Chondrocyte (in vitro differentiated cells): ENCODE data around the gene TMEM163. TPM values are rescaled to one million over a fixed set of nuclear protein-coding genes. Genes with fewer than 3 reads are reported as not detected.

Experiments
- DNase-seq: peaks from one replicate; pipeline ENCODE4 v3.0.0; 2021; ENCODE audit warnings: mixed read lengths, low spot score
- H3K27ac Mint-ChIP-seq: one replicate; pipeline ENCODE4 v1.8.0; 2021; ENCODE audit warnings: mild to moderate bottlenecking, moderate library complexity, mixed read lengths; ENCODE audit not compliant: unreplicated experiment
- H3K27me3 Mint-ChIP-seq: 2 replicates; pipeline ENCODE4 v1.8.0; 2021; ENCODE audit warnings: low read depth, mixed read lengths
- H3K36me3 Mint-ChIP-seq: 2 replicates; pipeline ENCODE4 v1.8.0; 2021; ENCODE audit warnings: low read depth, mixed read lengths
- H3K4me1 Mint-ChIP-seq: 2 replicates; pipeline ENCODE4 v1.8.0; 2021; ENCODE audit warnings: low read depth, mild to moderate bottlenecking, mixed read lengths
- H3K4me3 Mint-ChIP-seq: one replicate; pipeline ENCODE4 v1.8.0; 2021; ENCODE audit warnings: mild to moderate bottlenecking, moderate library complexity, mixed read lengths; ENCODE audit not compliant: unreplicated experiment
- H3K9me3 Mint-ChIP-seq: 2 replicates; pipeline ENCODE4 v1.8.0; 2021; ENCODE audit warnings: low read depth, mixed read lengths
- CTCF ChIP-seq: fragments of 200-600 bp; sonication (generic); IDR thresholded peaks from 2 replicates; pipeline ENCODE4 v1.5.0; 2021; ENCODE audit warnings: antibody characterized with exemption, mild to moderate bottlenecking, moderate library complexity
- total RNA-seq: library from RNA; stranded (reverse); gene quantifications from 3 replicates; pipeline ENCODE4 v1.2.1, GENCODE V29; 2021

TMEM163 gene
- total RNA-seq, 1 donor from 2014 or later, result 0.07 TPM

DNA sequence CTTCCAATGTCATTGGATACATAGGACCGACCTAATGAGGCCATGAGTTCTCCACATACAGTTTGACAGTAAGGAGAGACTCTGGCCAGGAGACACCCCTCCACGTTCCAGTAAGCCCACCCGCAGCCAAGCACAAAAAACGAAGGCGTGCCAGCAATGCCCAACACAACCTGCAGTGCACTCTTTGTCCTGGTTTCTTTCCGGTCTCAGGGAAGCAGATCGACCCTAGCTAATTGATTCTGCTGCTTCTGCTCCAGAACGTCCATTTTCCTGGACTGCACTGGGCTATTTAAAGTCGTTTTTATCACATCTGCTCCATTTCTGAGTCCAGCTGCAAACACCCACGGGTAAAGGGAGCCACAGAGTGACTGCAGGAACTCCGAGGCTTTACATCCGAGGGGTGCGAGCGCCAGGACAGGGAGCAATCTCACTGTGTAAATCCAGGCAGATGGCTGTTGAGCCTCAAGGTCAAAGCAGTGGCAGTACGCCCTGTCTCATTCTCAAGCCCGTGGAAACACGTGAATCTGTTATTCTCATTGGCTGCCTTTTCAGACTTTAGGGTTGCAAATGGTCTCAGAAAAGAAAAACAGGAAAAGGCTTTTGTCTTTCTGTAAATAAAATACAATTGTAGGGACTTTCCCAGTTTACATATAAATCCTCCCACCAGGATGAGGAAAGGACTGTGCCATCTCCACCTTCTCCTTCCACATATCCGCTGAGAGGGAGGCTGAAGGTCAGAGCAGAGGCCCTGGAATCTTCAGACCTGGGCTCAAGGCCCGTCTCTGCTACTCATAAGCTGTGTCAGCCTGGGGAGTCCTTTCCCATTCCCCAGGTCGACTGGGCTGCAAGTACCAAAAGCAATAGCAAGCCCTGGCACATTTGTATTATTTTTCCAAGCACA, 40.7 kb downstream of the TMEM163 start:
- Mint-ChIP-seq H3K27me3 (peaks cover 9% of the 10 kb centered on the region), H3K9me3 (peaks cover 7% of the 10 kb centered on the region), H3K27ac (no peak overlapping the region), H3K4me3 (no peak overlapping the region), H3K4me1 (no peaks in the 10 kb centered on the region), H3K36me3 (no peaks in the 10 kb centered on the region)
- no peak for DNase-seq
- no peak for TF ChIP-seq CTCF

- no peaks in the 10 kb centered on the region for H3K36me3 Mint-ChIP-seq
- peaks cover 7% of the 10 kb centered on the region for H3K9me3 Mint-ChIP-seq
- H3K4me1 Mint-ChIP-seq, result no peaks in the 10 kb centered on the region
- no peak for TF ChIP-seq CTCF
- H3K27ac Mint-ChIP-seq, result no peak overlapping the region
- DNase-seq, result no peak
- H3K4me3 Mint-ChIP-seq, result no peak overlapping the region
- H3K27me3 Mint-ChIP-seq, result peaks cover 9% of the 10 kb centered on the region
Measured at GRCh38 chr2:134676960-134677359, 41.8 kb downstream of the TMEM163 start.

- H3K4me1 Mint-ChIP-seq, result no peaks in the 10 kb centered on the region
- H3K27me3 Mint-ChIP-seq, result peaks cover 13% of the 10 kb centered on the region
- H3K9me3 Mint-ChIP-seq, result peaks cover 7% of the 10 kb centered on the region
- no peak for DNase-seq
- no peak for TF ChIP-seq CTCF
- no peaks in the 10 kb centered on the region for H3K36me3 Mint-ChIP-seq
- no peak overlapping the region for H3K4me3 Mint-ChIP-seq
- no peak overlapping the region for H3K27ac Mint-ChIP-seq
Measured at GRCh38 chr2:134675314-134675713, 43.5 kb downstream of the TMEM163 start.

GRCh38 chr2:134674687-134675086, 44.1 kb downstream of the TMEM163 start:
- H3K27ac Mint-ChIP-seq, result no peak overlapping the region
- no peaks in the 10 kb centered on the region for H3K36me3 Mint-ChIP-seq
- peaks cover 15% of the 10 kb centered on the region for H3K27me3 Mint-ChIP-seq
- no peak for DNase-seq
- H3K4me3 Mint-ChIP-seq, result no peak overlapping the region
- no peak for TF ChIP-seq CTCF
- no peaks in the 10 kb centered on the region for H3K4me1 Mint-ChIP-seq
- H3K9me3 Mint-ChIP-seq, result peaks cover 7% of the 10 kb centered on the region

DNA sequence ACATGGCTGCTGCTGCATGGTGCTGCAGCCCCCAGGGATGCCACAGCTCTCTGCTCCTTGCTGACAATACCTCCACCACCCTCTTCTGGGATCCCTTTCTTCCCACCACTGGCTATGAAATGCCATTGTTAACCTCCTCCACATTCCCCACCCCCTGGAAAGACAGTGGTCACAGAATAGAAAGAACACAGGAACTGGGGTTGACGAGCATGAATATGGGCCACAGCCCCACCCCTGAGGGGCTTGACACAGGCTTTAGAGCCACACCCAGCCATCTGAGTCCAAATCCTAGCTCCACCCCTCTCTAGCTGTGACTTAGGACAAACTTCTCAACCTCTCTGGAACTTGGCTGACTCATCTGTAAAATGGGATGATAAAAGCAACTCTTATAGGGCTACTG, 47.3 kb downstream of the TMEM163 start:
- no peak overlapping the region for H3K4me3 Mint-ChIP-seq
- TF ChIP-seq CTCF, result no peak
- no peaks in the 10 kb centered on the region for H3K4me1 Mint-ChIP-seq
- DNase-seq, result no peak
- H3K36me3 Mint-ChIP-seq, result no peaks in the 10 kb centered on the region
- peaks cover 18% of the 10 kb centered on the region for H3K27me3 Mint-ChIP-seq
- H3K9me3 Mint-ChIP-seq, result peaks cover 7% of the 10 kb centered on the region
- no peak overlapping the region for H3K27ac Mint-ChIP-seq
